Astrocyte (in vitro differentiated cells and primary cell): ENCODE data around the gene CSMD2.

Experiments
- EZH2 ChIP-seq: IDR thresholded peaks from 2 replicates; pipeline ENCODE4 v1.6.1; 2012; ENCODE audit warnings: mild to moderate bottlenecking, low read length, inconsistent platforms; ENCODE audit not compliant: insufficient read depth
- TF ChIP-seq, protein P1 (sequence below): IDR thresholded peaks from 2 replicates; pipeline ENCODE4 v1.5.1; 2011; ENCODE audit warnings: low read depth, mild to moderate bottlenecking, inconsistent platforms, low read length, moderate library complexity; ENCODE audit not compliant: insufficient read depth

DNA sequence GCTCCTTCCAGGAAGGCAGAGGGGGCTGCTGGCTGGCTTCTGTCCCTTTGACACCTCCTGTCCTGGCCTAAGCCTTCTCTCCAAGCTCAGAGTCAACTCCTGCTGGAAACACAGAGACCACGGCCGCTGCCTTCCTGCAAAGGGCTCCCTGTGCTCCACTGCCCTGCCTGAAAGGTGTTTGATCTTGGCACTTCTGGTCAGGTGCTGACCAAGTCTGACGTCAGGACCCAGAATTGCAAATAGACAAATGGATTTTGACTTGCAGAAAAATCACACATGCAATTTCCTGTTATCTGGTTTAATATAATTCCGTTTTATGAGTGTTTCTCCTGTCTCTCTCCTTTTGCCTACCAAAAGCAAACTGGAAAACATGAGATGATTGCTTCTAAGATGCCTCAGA is 387.7 kb downstream of the CSMD2 start:
- TF ChIP-seq, protein P1, sequence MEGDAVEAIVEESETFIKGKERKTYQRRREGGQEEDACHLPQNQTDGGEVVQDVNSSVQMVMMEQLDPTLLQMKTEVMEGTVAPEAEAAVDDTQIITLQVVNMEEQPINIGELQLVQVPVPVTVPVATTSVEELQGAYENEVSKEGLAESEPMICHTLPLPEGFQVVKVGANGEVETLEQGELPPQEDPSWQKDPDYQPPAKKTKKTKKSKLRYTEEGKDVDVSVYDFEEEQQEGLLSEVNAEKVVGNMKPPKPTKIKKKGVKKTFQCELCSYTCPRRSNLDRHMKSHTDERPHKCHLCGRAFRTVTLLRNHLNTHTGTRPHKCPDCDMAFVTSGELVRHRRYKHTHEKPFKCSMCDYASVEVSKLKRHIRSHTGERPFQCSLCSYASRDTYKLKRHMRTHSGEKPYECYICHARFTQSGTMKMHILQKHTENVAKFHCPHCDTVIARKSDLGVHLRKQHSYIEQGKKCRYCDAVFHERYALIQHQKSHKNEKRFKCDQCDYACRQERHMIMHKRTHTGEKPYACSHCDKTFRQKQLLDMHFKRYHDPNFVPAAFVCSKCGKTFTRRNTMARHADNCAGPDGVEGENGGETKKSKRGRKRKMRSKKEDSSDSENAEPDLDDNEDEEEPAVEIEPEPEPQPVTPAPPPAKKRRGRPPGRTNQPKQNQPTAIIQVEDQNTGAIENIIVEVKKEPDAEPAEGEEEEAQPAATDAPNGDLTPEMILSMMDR, result no peak
- no peak for TF ChIP-seq EZH2
